Fibroblast of the aortic adventitia (primary cell): ENCODE results near the gene ANO9. TPM values are rescaled to one million over a fixed set of nuclear protein-coding genes. Genes with fewer than 3 reads are reported as not detected.

Source experiments
- DNase-seq: peaks from one replicate; pipeline ENCODE4 v3.0.0-alpha.2; 2010; ENCODE audit warnings: low read depth
- H3K4me3 ChIP-seq: 2 replicates; pipeline ENCODE4 v1.5.1; 2011; ENCODE audit warnings: low read depth, mild to moderate bottlenecking, control low read depth, low read length, moderate library complexity
- total RNA-seq: library from RNA; depleted of rRNA; stranded (reverse); fragments of >200 nt; gene quantifications from 2 replicates; pipeline ENCODE4 v1.2.3, GENCODE V29; 2012; ENCODE audit warnings: low replicate concordance
- TF ChIP-seq, protein P1 (sequence below): IDR thresholded peaks from 2 replicates; pipeline ENCODE4 v1.5.1; 2011; ENCODE audit warnings: mild to moderate bottlenecking, low read length, control low read depth, inconsistent platforms; ENCODE audit not compliant: insufficient read depth

Gene ANO9
- total RNA-seq, 1 donor = not detected

DNA sequence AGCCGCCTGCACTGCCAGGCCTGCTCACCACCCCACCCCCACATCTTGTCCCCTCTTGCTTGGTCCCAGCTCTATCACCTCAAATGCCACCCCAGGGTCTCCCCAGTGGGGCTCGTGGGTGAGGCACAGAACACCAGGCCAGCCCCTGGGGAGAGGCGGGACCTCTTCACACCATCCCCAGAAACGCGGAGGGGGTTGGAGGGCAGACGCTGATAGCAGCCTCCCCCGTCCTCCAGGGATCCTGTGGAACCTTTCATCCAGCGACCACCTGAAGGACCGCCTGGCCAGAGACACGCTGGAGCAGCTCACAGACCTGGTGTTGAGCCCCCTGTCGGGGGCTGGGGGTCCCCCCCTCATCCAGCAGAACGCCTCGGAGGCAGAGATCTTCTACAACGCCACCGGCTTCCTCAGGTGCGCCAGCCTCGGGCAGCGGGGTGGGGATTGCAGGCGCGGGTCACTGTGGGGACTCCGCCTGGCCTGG lies 42.0 kb downstream of the ANO9 start:
- TF ChIP-seq, protein P1, sequence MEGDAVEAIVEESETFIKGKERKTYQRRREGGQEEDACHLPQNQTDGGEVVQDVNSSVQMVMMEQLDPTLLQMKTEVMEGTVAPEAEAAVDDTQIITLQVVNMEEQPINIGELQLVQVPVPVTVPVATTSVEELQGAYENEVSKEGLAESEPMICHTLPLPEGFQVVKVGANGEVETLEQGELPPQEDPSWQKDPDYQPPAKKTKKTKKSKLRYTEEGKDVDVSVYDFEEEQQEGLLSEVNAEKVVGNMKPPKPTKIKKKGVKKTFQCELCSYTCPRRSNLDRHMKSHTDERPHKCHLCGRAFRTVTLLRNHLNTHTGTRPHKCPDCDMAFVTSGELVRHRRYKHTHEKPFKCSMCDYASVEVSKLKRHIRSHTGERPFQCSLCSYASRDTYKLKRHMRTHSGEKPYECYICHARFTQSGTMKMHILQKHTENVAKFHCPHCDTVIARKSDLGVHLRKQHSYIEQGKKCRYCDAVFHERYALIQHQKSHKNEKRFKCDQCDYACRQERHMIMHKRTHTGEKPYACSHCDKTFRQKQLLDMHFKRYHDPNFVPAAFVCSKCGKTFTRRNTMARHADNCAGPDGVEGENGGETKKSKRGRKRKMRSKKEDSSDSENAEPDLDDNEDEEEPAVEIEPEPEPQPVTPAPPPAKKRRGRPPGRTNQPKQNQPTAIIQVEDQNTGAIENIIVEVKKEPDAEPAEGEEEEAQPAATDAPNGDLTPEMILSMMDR = no peak
- H3K4me3 ChIP-seq = no peak overlapping the region
- no peak for DNase-seq

DNA sequence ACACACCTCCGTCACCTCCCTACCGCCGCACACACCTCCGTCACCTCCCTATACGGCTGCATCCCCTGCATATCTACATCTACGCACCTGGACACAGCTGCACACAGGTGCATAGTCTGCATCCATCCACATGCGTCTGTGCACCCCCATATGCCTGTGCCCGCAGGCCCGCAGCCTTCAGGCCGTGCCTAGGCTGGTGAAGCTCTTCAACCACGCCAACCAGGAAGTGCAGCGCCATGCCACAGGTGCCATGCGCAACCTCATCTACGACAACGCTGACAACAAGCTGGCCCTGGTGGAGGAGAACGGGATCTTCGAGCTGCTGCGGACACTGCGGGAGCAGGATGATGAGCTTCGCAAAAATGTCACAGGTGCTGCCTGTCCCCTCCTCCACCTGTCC lies 43.0 kb downstream of the ANO9 start:
- DNase-seq = peak; percentile 17
- H3K4me3 ChIP-seq = no peak overlapping the region
- TF ChIP-seq, protein P1 = no peak

DNA sequence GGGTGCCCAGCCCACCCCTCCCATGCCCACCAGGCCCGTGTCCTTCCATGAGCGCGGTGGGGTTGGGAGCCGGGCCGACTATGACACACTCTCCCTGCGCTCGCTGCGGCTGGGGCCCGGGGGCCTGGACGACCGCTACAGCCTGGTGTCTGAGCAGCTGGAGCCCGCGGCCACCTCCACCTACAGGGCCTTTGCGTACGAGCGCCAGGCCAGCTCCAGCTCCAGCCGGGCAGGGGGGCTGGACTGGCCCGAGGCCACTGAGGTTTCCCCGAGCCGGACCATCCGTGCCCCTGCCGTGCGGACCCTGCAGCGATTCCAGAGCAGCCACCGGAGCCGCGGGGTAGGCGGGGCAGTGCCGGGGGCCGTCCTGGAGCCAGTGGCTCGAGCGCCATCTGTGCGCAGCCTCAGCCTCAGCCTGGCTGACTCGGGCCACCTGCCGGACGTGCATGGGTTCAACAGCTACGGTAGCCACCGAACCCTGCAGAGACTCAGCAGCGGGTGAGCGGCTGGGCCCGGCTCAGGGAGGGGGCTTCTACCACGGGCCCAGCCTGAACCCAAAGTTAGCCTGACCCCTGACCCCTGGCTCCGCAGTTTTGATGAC lies 44.8 kb downstream of the ANO9 start:
- H3K4me3 ChIP-seq = peak overlapping the region; percentile 51
- TF ChIP-seq, protein P1 = peak; percentile 60
- peak; percentile 60 for DNase-seq

DNA sequence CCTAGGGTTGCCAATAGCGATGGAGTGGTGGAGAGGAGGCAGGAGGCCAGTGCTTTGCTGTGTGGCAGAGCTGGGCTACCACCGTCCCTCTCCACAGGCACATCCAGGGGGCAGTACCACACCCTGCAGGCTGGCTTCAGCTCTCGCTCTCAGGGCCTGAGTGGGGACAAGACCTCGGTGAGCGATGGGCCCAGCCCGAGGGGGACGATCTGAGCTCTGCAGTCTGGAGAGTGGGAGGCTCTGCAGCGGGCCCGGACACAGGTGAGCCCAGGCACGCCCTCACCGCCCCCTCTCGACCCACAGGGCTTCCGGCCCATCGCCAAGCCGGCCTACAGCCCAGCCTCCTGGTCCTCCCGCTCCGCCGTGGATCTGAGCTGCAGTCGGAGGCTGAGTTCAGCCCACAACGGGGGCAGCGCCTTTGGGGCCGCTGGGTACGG lies 45.3 kb downstream of the ANO9 start:
- peak; percentile 20 for DNase-seq
- TF ChIP-seq, protein P1 = peak; percentile 41
- H3K4me3 ChIP-seq = no peak overlapping the region

DNA sequence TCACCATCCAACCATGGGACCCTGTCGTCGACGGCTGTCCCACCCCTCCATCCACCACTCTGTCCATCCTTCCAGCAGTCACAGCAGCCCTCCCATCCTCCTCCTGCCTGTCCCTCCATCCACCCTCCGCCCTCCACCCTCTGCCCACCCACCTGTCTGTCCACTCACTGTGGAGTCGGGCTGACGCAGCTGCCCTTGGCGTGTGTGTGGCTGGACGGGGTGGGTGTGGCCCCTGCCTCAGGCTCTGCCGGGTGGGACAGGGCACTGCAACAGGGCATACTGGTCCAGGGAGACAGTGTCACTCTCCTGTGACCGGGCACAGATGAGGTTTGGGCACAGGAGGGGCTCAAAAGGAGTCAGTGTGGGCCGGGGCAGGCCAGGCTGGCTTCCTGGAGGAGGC lies 45.9 kb downstream of the ANO9 start:
- H3K4me3 ChIP-seq = no peak overlapping the region
- no peak for DNase-seq
- TF ChIP-seq, protein P1 = no peak

DNA sequence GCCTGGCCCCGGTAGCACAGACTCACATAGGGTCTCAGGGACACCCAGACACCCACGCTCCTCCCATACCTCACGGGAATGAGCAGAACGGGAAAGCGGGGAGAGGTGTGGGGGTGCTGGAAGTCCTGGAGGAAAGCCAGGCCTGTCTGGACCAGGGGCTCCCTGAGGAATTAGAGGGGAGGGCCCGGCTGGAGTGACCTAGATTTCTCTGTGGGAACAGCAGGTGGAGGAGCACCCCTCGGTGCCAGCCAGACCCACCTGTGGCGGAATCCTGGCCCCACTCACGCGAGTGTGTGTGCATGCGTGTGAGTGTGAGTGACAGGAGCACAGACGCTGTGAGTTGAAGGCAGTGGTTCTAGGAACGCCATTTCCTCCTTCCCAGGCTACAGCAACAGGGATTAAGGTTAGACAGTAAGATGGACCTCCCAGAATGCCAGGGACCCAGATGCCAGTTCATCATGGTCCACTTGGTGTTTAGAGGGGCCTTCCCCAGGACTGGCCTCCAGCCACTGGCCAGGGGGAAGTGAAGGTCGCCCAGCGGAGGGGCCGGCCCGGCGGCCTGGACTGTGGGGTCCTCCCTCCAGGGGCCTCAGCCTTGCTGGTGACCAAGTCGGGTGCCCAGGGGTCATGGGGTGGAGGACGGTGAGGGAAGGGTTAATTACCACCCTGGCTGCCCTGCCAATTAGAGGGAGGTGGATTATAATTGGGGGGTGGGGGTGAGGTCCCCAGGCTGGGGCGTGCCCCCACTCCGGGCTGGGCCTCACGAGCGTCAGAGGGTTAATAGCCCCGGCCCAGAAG lies 46.8 kb downstream of the ANO9 start:
- TF ChIP-seq, protein P1 = no peak
- no peak for DNase-seq
- H3K4me3 ChIP-seq = no peak overlapping the region
